Neural progenitor cell (in vitro differentiated cells): ENCODE measurements around the gene FARP1. TPM values are rescaled to one million over a fixed set of nuclear protein-coding genes. Genes with fewer than 3 reads are reported as not detected.

Experiments used
- DNase-seq: peaks from one replicate; pipeline ENCODE4 v3.0.0-alpha.2; 2016; ENCODE audit warnings: low spot score
- H2AFZ ChIP-seq: fragments of 200-600 bp; sonication (generic); replicated peaks from 2 replicates; pipeline ENCODE4 v1.6.1; 2016; ENCODE audit warnings: antibody characterized with exemption
- H3F3A ChIP-seq: fragments of 200-600 bp; sonication (generic); 2 replicates; pipeline ENCODE4 v1.6.1; 2016; ENCODE audit warnings: antibody characterized with exemption, low read depth
- H3K27ac ChIP-seq: fragments of 200-600 bp; sonication (generic); 2 replicates; pipeline ENCODE4 v1.5.1; 2016; ENCODE audit warnings: mild to moderate bottlenecking
- H3K27me3 ChIP-seq: fragments of 200-600 bp; sonication (generic); 2 replicates; pipeline ENCODE4 v1.6.1; 2016; ENCODE audit warnings: mild to moderate bottlenecking, moderate library complexity
- H3K36me3 ChIP-seq: fragments of 200-600 bp; sonication (generic); 2 replicates; pipeline ENCODE4 v1.5.1; 2016
- H3K4me1 ChIP-seq: fragments of 200-600 bp; sonication (generic); 2 replicates; pipeline ENCODE4 v1.6.1; 2016; ENCODE audit warnings: mixed run types
- H3K4me2 ChIP-seq: fragments of 200-600 bp; sonication (generic); 2 replicates; pipeline ENCODE4 v1.6.1; 2016
- H3K4me3 ChIP-seq: fragments of 200-600 bp; sonication (generic); 2 replicates; pipeline ENCODE4 v1.5.1; 2016
- H3K79me2 ChIP-seq: fragments of 200-600 bp; sonication (generic); 2 replicates; pipeline ENCODE4 v1.6.1; 2016; ENCODE audit warnings: low read depth
- H3K9ac ChIP-seq: fragments of 200-600 bp; sonication (generic); 2 replicates; pipeline ENCODE4 v1.6.1; 2016
- H3K9me3 ChIP-seq: fragments of 200-600 bp; sonication (generic); 2 replicates; pipeline ENCODE4 v1.5.1; 2016; ENCODE audit warnings: low read depth
- H4K20me1 ChIP-seq: fragments of 200-600 bp; sonication (generic); 2 replicates; pipeline ENCODE4 v1.6.1; 2016; ENCODE audit warnings: low read depth
- H3K27ac Mint-ChIP-seq: 3 replicates; pipeline ENCODE4 v1.8.0; 2021; ENCODE audit warnings: mixed read lengths
- H3K27me3 Mint-ChIP-seq: 2 replicates; pipeline ENCODE4 v1.8.0; 2022; ENCODE audit warnings: low read depth, mild to moderate bottlenecking, inconsistent platforms, moderate library complexity, mixed read lengths; ENCODE audit not compliant: insufficient read depth
- H3K36me3 Mint-ChIP-seq: 3 replicates; pipeline ENCODE4 v1.8.0; 2021; ENCODE audit warnings: mixed read lengths
- H3K4me1 Mint-ChIP-seq: 3 replicates; pipeline ENCODE4 v1.8.0; 2021; ENCODE audit warnings: mixed read lengths
- H3K4me3 Mint-ChIP-seq: 3 replicates; pipeline ENCODE4 v1.8.0; 2021; ENCODE audit warnings: mild to moderate bottlenecking, moderate library complexity, mixed read lengths
- H3K9me3 Mint-ChIP-seq: 3 replicates; pipeline ENCODE4 v1.8.0; 2020; ENCODE audit warnings: mixed read lengths
- CTCF ChIP-seq: fragments of 200-600 bp; sonication (generic); IDR thresholded peaks from 2 replicates; pipeline ENCODE4 v1.5.1; 2017; ENCODE audit warnings: antibody characterized with exemption, mild to moderate bottlenecking
- EZH2 ChIP-seq: fragments of 200-600 bp; sonication (generic); IDR thresholded peaks from 2 replicates; pipeline ENCODE4 v1.6.1; 2017; ENCODE audit warnings: antibody characterized with exemption, mild to moderate bottlenecking, moderate library complexity
- EZH2phosphoT487 ChIP-seq: fragments of 200-600 bp; sonication (generic); IDR thresholded peaks from 2 replicates; pipeline ENCODE4 v1.6.1; 2017; ENCODE audit warnings: antibody characterized with exemption
- total RNA-seq: library from RNA; depleted of rRNA; stranded (reverse); fragments of >200 nt; gene quantifications from 2 replicates; pipeline ENCODE4 v1.2.3, GENCODE V29; 2015; ENCODE audit warnings: low replicate concordance

The FARP1 gene
- total RNA-seq, 1 donor from 2014 or later = 78.0 TPM

- no peak for DNase-seq
- no peaks in the 10 kb centered on the region for H3F3A ChIP-seq
- no peak overlapping the region for H3K9ac ChIP-seq
- H3K4me1 ChIP-seq = peaks cover 36% of the 10 kb centered on the region
- H3K36me3 ChIP-seq = no peaks in the 10 kb centered on the region
- no peak overlapping the region for H3K27ac ChIP-seq
- H3K79me2 ChIP-seq = peaks cover 67% of the 10 kb centered on the region
- Mint-ChIP-seq H3K4me1 (peaks cover 54% of the 10 kb centered on the region), H3K36me3 (peaks cover 8% of the 10 kb centered on the region), H3K27me3 (peaks cover 6% of the 10 kb centered on the region), H3K27ac (no peak overlapping the region), H3K4me3 (no peak overlapping the region), H3K9me3 (no peaks in the 10 kb centered on the region)
- H3K4me3 ChIP-seq = no peak overlapping the region
- no peaks in the 10 kb centered on the region for H3K27me3 ChIP-seq
- H2AFZ ChIP-seq = no peak overlapping the region
- peaks cover 24% of the 10 kb centered on the region for H4K20me1 ChIP-seq
- TF ChIP-seq EZH2 = no peak
- no peak overlapping the region for H3K4me2 ChIP-seq
- no peaks in the 10 kb centered on the region for H3K9me3 ChIP-seq
Observed at GRCh38 chr13:98297745-98298144, 154.9 kb downstream of the FARP1 start.

GRCh38 chr13:98298599-98298998, 155.7 kb downstream of the FARP1 start:
- no peak overlapping the region for H3K4me2 ChIP-seq
- TF ChIP-seq EZH2 (no peak), CTCF (no peak), EZH2phosphoT487 (no peak)
- H3K36me3 Mint-ChIP-seq = peaks cover 8% of the 10 kb centered on the region
- H2AFZ ChIP-seq = no peak overlapping the region
- H3K9me3 ChIP-seq = no peaks in the 10 kb centered on the region
- H3K9ac ChIP-seq = no peak overlapping the region
- peaks cover 67% of the 10 kb centered on the region for H3K79me2 ChIP-seq
- no peaks in the 10 kb centered on the region for H3F3A ChIP-seq
- H3K27me3 Mint-ChIP-seq = peaks cover 2% of the 10 kb centered on the region
- H3K4me1 ChIP-seq = peaks cover 41% of the 10 kb centered on the region
- H3K27me3 ChIP-seq = no peaks in the 10 kb centered on the region
- peaks cover 47% of the 10 kb centered on the region for H3K4me1 Mint-ChIP-seq
- peaks cover 24% of the 10 kb centered on the region for H4K20me1 ChIP-seq
- no peaks in the 10 kb centered on the region for H3K36me3 ChIP-seq
- no peak overlapping the region for H3K27ac ChIP-seq
- no peak overlapping the region for H3K27ac Mint-ChIP-seq
- H3K4me3 ChIP-seq = no peak overlapping the region
- no peak for DNase-seq
- no peaks in the 10 kb centered on the region for H3K9me3 Mint-ChIP-seq
- H3K4me3 Mint-ChIP-seq = no peak overlapping the region

GRCh38 chr13:98299235-98299965, 156.5 kb downstream of the FARP1 start:
- H3K9me3 ChIP-seq = no peaks in the 10 kb centered on the region
- no peak overlapping the region for H3K27ac ChIP-seq
- Mint-ChIP-seq H3K36me3 (peaks cover 8% of the 10 kb centered on the region), H3K4me3 (no peak overlapping the region), H3K27ac (no peak overlapping the region), H3K4me1 (peaks cover 42% of the 10 kb centered on the region), H3K9me3 (peaks cover 4% of the 10 kb centered on the region), H3K27me3 (peaks cover 2% of the 10 kb centered on the region)
- H3K4me2 ChIP-seq = no peak overlapping the region
- no peak overlapping the region for H3K4me3 ChIP-seq
- TF ChIP-seq EZH2 = no peak
- no peak for TF ChIP-seq CTCF
- no peak for TF ChIP-seq EZH2phosphoT487
- H3K4me1 ChIP-seq = peaks cover 48% of the 10 kb centered on the region
- no peaks in the 10 kb centered on the region for H3K27me3 ChIP-seq
- H3K9ac ChIP-seq = no peak overlapping the region
- no peaks in the 10 kb centered on the region for H3K36me3 ChIP-seq
- H4K20me1 ChIP-seq = peaks cover 24% of the 10 kb centered on the region
- H3F3A ChIP-seq = no peaks in the 10 kb centered on the region
- no peak for DNase-seq
- no peak overlapping the region for H2AFZ ChIP-seq
- H3K79me2 ChIP-seq = peaks cover 75% of the 10 kb centered on the region

- H4K20me1 ChIP-seq = peaks cover 24% of the 10 kb centered on the region
- H2AFZ ChIP-seq = no peak overlapping the region
- Mint-ChIP-seq H3K4me1 (peaks cover 42% of the 10 kb centered on the region), H3K36me3 (peaks cover 11% of the 10 kb centered on the region), H3K27ac (no peak overlapping the region), H3K27me3 (peaks cover 2% of the 10 kb centered on the region), H3K4me3 (no peak overlapping the region), H3K9me3 (peaks cover 6% of the 10 kb centered on the region)
- no peak overlapping the region for H3K27ac ChIP-seq
- H3K4me3 ChIP-seq = no peak overlapping the region
- no peaks in the 10 kb centered on the region for H3K9me3 ChIP-seq
- no peak overlapping the region for H3K4me2 ChIP-seq
- H3F3A ChIP-seq = no peaks in the 10 kb centered on the region
- TF ChIP-seq EZH2 (no peak), EZH2phosphoT487 (no peak), CTCF (no peak)
- H3K79me2 ChIP-seq = peaks cover 80% of the 10 kb centered on the region
- H3K27me3 ChIP-seq = no peaks in the 10 kb centered on the region
- no peak for DNase-seq
- H3K4me1 ChIP-seq = peaks cover 48% of the 10 kb centered on the region
- H3K36me3 ChIP-seq = no peaks in the 10 kb centered on the region
- H3K9ac ChIP-seq = no peak overlapping the region
Observed at GRCh38 chr13:98299966-98300350, 157.1 kb downstream of the FARP1 start.
